HepG2 (cell line): ENCODE data around the gene USP40. TPM values are rescaled to one million over a fixed set of nuclear protein-coding genes. Genes with fewer than 3 reads are reported as not detected.

Source experiments
- ATAC-seq: fragments of 200-7000 bp; cut with Tn5 transposase; 3 replicates; pipeline ENCODE4 v1.9.1; 2020; ENCODE audit warnings: mild to moderate bottlenecking, moderate library complexity
- BruUV-seq: library from RNA; stranded (reverse); fragments of 400-500 nt; replicated peaks from 2 replicates; lab custom pipeline; 2021; lab: Mats Ljungman, UMichigan
- CTCF ChIA-PET: fragments of 300-600 bp; formaldehyde crosslinking; extraction: SDS; loops from one replicate; lab custom pipeline; 2021; ENCODE audit warnings: low total read pairs, inconsistent platforms, low intra/inter-chr PET ratio; lab: Yijun Ruan, JAX
- POLR2A ChIA-PET: fragments of 350-600 bp; sonication (Branson Sonifier 250); formaldehyde crosslinking; loops from one replicate; lab custom pipeline; 2020; ENCODE audit warnings: antibody characterized with exemption, inconsistent platforms; lab: Yijun Ruan, JAX
- DNase-seq: peaks from one replicate; pipeline ENCODE4 v3.0.0-alpha.2; 2015; ENCODE audit warnings: low spot score
- FAIRE-seq: peaks from 3 replicates; lab custom pipeline; 2011; peaks lifted over from hg19 to GRCh38; lab: Jason Lieb, UNC
- H2AFZ ChIP-seq: one replicate; pipeline ENCODE4 v1.6.1; 2011; ENCODE audit warnings: low read length, inconsistent platforms
- H3K27ac ChIP-seq: fragments of 300-600 bp; 3 replicates; pipeline ENCODE4 v1.8.0; 2011; ENCODE audit warnings: mixed run types, mild to moderate bottlenecking, mixed read lengths, low read length, inconsistent platforms; ENCODE audit not compliant: insufficient read depth; ENCODE audit errors: extremely low read length
- H3K27me3 ChIP-seq, 2 experiments: fragments of 200-600 bp in 1 of 2; 2 replicates in 1 of 2; 3 replicates in 1 of 2; pipeline versions ENCODE4 v1.6.0 to v1.8.0; 2011; ENCODE audit warnings: low read length in 2 of 2, mild to moderate bottlenecking in 2 of 2, moderate library complexity in 2 of 2, inconsistent platforms in 1 of 2; ENCODE audit not compliant: insufficient read depth in 2 of 2, control insufficient read depth in 1 of 2
- H3K36me3 ChIP-seq, 2 experiments: fragments of 200-600 bp in 1 of 2; replicated peaks in 1 of 2; 2 replicates in 1 of 2; 3 replicates in 1 of 2; pipeline versions ENCODE4 v1.5.1 to v1.8.0; 2011; ENCODE audit warnings: low read length in 2 of 2, inconsistent platforms in 1 of 2; ENCODE audit not compliant: insufficient read depth in 2 of 2, control insufficient read depth in 1 of 2
- H3K4me1 ChIP-seq: 2 replicates; pipeline ENCODE4 v1.5.1; 2012; ENCODE audit warnings: low read length, inconsistent platforms; ENCODE audit not compliant: insufficient read depth
- H3K4me2 ChIP-seq: 2 replicates; pipeline ENCODE4 v1.6.0; 2011; ENCODE audit warnings: low read depth, low read length, inconsistent platforms
- H3K4me3 ChIP-seq, 3 experiments: fragments of 200-600 bp in 1 of 3; sonication (generic), shearing (Covaris generic) in 1 of 3; replicated peaks in 1 of 3; 2 replicates each; pipeline ENCODE4 v1.5.1; 2011 to 2016; ENCODE audit warnings: low read length in 3 of 3, inconsistent platforms in 2 of 3, low read depth in 2 of 3, mild to moderate bottlenecking in 2 of 3, control low read depth in 1 of 3, mixed read lengths in 1 of 3; ENCODE audit not compliant: insufficient read depth in 1 of 3
- H3K79me2 ChIP-seq: one replicate; pipeline ENCODE4 v1.6.1; 2011; ENCODE audit warnings: low read length, inconsistent platforms; ENCODE audit not compliant: insufficient read depth
- H3K9ac ChIP-seq: 2 replicates; pipeline ENCODE4 v1.6.0; 2011; ENCODE audit warnings: mild to moderate bottlenecking, low read depth, low read length, inconsistent platforms; ENCODE audit not compliant: insufficient read depth
- H3K9me3 ChIP-seq: 2 replicates; pipeline ENCODE4 v1.5.1; 2012; ENCODE audit warnings: mild to moderate bottlenecking, low read length
- H4K20me1 ChIP-seq: 2 replicates; pipeline ENCODE4 v1.6.0; 2011; ENCODE audit warnings: inconsistent platforms, mild to moderate bottlenecking, low read length, moderate library complexity; ENCODE audit not compliant: insufficient read depth
- HNRNPL ChIP-seq: fragments of 200-400 bp; formaldehyde crosslinking; IDR thresholded peaks from 2 replicates; pipeline ENCODE4 v1.6.1; 2017; ENCODE audit warnings: mild to moderate bottlenecking, low read depth, low read length
- RBM39 ChIP-seq: fragments of 200-400 bp; formaldehyde crosslinking; IDR thresholded peaks from one replicate; pipeline ENCODE4 v1.6.1; 2018; ENCODE audit warnings: antibody characterized with exemption, mild to moderate bottlenecking, low read depth, low read length; ENCODE audit not compliant: poor library complexity, severe bottlenecking
- ZNF432 ChIP-seq: sonication (generic); formaldehyde crosslinking; IDR thresholded peaks from 2 replicates; pipeline ENCODE4 v1.5.0; 2020; ENCODE audit warnings: missing genetic modification reagents, mild to moderate bottlenecking, borderline replicate concordance
- WGBS: methylation state at CpG from one replicate; pipeline ENCODE4 v1.1.6; 2017; ENCODE audit warnings: low lambda C conversion rate; 5-methylcytosine and 5-hydroxymethylcytosine counted together
- in situ Hi-C: cut with HindIII; loops from 2 replicates; pipeline ENCODE4 v1.10.0; 2017; ENCODE audit warnings: low pct_unique_long_range_greater_than_20kb; ENCODE audit not compliant: extremely low pct_ligation_motif_present
- intact Hi-C: fragments of 100-400 bp; cut with micrococcal nuclease; formaldehyde crosslinking; loops from one replicate; pipeline ENCODE4 v1.10.0; 2022; ENCODE audit not compliant: unreplicated experiment
- polyA plus RNA-seq, 8 experiments: library from polyadenylated mRNA; depleted of rRNA in 3 of 8; stranded (reverse) in 7 of 8; unstranded in 1 of 8; fragments of >200 nt; fragmentation: Illumina TruSeq in 4 of 8; extraction: Trizol in 4 of 8; gene quantifications; 2 replicates each; pipeline versions ENCODE4 v1.2.1 to v1.2.3, GENCODE V29; 2011 to 2016; ENCODE audit warnings: low read depth in 4 of 8, missing spikeins in 1 of 8, mixed read lengths in 1 of 8; ENCODE audit not compliant: insufficient read depth in 1 of 8
- total RNA-seq, 5 experiments: library from RNA; depleted of rRNA; stranded (reverse); fragments of >200 nt; fragmentation: Illumina TruSeq; extraction: Trizol; gene quantifications; 2 replicates each; pipeline ENCODE4 v1.2.3, GENCODE V29; 2016; ENCODE audit warnings: low read depth in 1 of 5

The USP40 gene
- total and polyA plus RNA-seq, 2 of the 13 experiments (the other 11 are each of a cell fraction or from before 2014, with no cell fraction given): 41.0 to 46.3 TPM

DNA sequence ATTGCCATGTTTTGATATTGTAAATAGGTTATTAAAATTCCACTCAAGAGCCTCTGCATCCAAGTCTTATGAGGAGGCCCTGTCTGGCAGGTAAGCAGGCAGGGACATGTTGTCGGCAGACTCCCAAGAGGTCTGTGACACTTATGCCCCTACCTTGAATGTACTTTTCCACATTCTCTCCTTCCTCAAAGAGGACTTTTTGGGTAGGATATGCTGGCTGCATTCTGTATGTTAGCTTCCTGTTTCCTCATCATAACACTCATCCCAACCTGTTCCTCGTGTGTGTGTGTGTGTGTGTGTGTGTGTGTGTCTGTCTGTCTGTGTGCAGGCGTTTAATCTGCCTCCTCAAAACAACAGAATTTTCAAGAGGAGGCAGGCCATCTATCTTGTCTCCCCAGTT is 75.3 kb downstream of the USP40 start:
- Histone ChIP-seq H3K27me3 (no peaks in the 10 kb centered on the region), H2AFZ (no peak overlapping the region), H3K4me3 (no peak overlapping the region), H3K4me2 (no peak overlapping the region), H3K9ac (no peak overlapping the region), H4K20me1 (no peaks in the 10 kb centered on the region), H3K4me1 (peaks cover 9% of the 10 kb centered on the region; the same call in 1 of the 2 replicates), H3K36me3 (peaks cover 11 to 55% of the 10 kb centered on the region in 2 experiments), H3K79me2 (no peaks in the 10 kb centered on the region), H3K9me3 (no peaks in the 10 kb centered on the region), H3K27ac (no peak overlapping the region)
- no peak for DNase-seq
- intact Hi-C loops (no loop called here), in situ Hi-C loops (no loop called here)
- ChIA-PET CTCF (no interaction called here), POLR2A (no interaction called here)
- WGBS: 97% methylated on average over 3 of the region's 3 CpGs
- TF ChIP-seq RBM39 (no peak), HNRNPL (no peak)
- no peak for FAIRE-seq
- no peak for ATAC-seq
- no TSS peak for BruUV-seq

DNA sequence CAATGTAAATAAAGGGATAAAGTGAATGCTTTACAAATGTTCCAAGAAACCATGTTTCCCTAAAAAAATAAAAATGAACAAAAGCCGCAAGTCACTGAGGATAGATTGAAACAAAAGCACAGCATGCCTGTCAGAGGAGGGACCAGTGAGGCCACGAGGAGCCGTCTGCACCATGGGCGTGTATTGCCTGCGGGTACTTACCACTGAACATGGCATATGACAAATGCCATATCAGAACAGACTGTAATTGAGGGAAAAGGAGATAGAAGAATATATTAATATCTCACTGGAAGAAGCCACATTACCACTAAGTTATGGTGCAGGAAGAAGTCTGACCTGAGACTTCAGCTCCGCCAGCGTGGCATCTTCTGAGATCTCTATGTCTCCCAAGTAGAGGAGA is 75.8 kb downstream of the USP40 start:
- Histone ChIP-seq H3K27ac (no peak overlapping the region), H3K4me1 (peaks cover 11% of the 10 kb centered on the region; the same call in 1 of the 2 replicates), H3K4me3 (no peak overlapping the region), H3K9ac (no peak overlapping the region), H3K9me3 (no peaks in the 10 kb centered on the region), H3K27me3 (no peaks in the 10 kb centered on the region), H3K36me3 (peaks cover 11 to 59% of the 10 kb centered on the region in 2 experiments), H4K20me1 (no peaks in the 10 kb centered on the region), H3K79me2 (no peaks in the 10 kb centered on the region), H2AFZ (no peak overlapping the region), H3K4me2 (no peak overlapping the region)
- 95% methylated on average over 7 of the region's 7 CpGs for WGBS
- ChIA-PET CTCF (no interaction called here), POLR2A (no interaction called here)
- FAIRE-seq (no peak), DNase-seq (no peak), ATAC-seq (no peak)
- in situ Hi-C loops (no loop called here), intact Hi-C loops (no loop called here)
- BruUV-seq: no TSS peak
- no peak for TF ChIP-seq ZNF432 (CRISPR knock-in tag)
